GM18519 (cell line): Measurements from ENCODE around the gene CHFR.
"Not testable (repeated sequence)": the region's sequence is repeated elsewhere in the genome, so short reads cannot be mapped to it uniquely, and the experiment has no call there.

Experiments
- ATAC-seq: cut with Tn5 transposase; IDR thresholded peaks from one replicate; pipeline ENCODE4 v1.9.1; 2021; ENCODE audit warnings: mild to moderate bottlenecking, moderate library complexity; ENCODE audit not compliant: unreplicated experiment, low FRiP score

The CHFR gene

GRCh38 chr12:132887513-132888351, at the start of gene CHFR:
Gene CHFR, minus strand, starts transcription at chr12:132887605. Its CDS starts 277 bp downstream, at chr12:132887328.
- peak; percentile 95 for ATAC-seq

- not testable (repeated sequence) for ATAC-seq
Measured at GRCh38 chr12:132936921-132937320, 49.5 kb upstream of the CHFR start.

- no peak for ATAC-seq
Measured at GRCh38 chr12:132936163-132936562, 48.8 kb upstream of the CHFR start.

- no peak for ATAC-seq
Measured at GRCh38 chr12:132926415-132926833, 39.0 kb upstream of the CHFR start.

GRCh38 chr12:132925597-132926414, 38.4 kb upstream of the CHFR start:
- ATAC-seq = no peak

- ATAC-seq = no peak
Measured at GRCh38 chr12:132924356-132924755, 37.0 kb upstream of the CHFR start.

- no peak for ATAC-seq
Measured at GRCh38 chr12:132923356-132923909, 36.0 kb upstream of the CHFR start.

GRCh38 chr12:132922676-132923075, 35.3 kb upstream of the CHFR start:
- ATAC-seq = no peak

- ATAC-seq = no peak
Measured at GRCh38 chr12:132921685-132922084, 34.3 kb upstream of the CHFR start.

- no peak for ATAC-seq
Measured at GRCh38 chr12:132918680-132919079, 31.3 kb upstream of the CHFR start.

- no peak for ATAC-seq
Measured at GRCh38 chr12:132909030-132909368, 21.6 kb upstream of the CHFR start.

- peak; percentile 95 for ATAC-seq
Measured at GRCh38 chr12:132908145-132909029, 21.0 kb upstream of the CHFR start.

GRCh38 chr12:132907789-132908144, 20.4 kb upstream of the CHFR start:
- not testable (repeated sequence) for ATAC-seq

- no peak for ATAC-seq
Measured at GRCh38 chr12:132907216-132907615, 19.8 kb upstream of the CHFR start.

GRCh38 chr12:132904718-132905328, 17.4 kb upstream of the CHFR start:
- no peak for ATAC-seq

- ATAC-seq = no peak
Measured at GRCh38 chr12:132899033-132899432, 11.6 kb upstream of the CHFR start.

GRCh38 chr12:132888852-132889251, 1.4 kb upstream of the CHFR start:
- no peak for ATAC-seq

- peak; percentile 7 for ATAC-seq
Measured at GRCh38 chr12:132886529-132887477, 602 bp downstream of the CHFR start.

GRCh38 chr12:132881818-132882217, 5.6 kb downstream of the CHFR start:
- ATAC-seq = no peak
